GM12875 (cell line): ENCODE measurements around the gene RPS6KA5.

Source experiments
- H3K4me3 ChIP-seq: one replicate; pipeline ENCODE4 v1.5.1; 2011; ENCODE audit warnings: low read depth, low read length, control low read depth
- CTCF ChIP-seq: IDR thresholded peaks from 2 replicates; pipeline ENCODE4 v1.5.1; 2011; ENCODE audit warnings: low read depth, mild to moderate bottlenecking, control low read depth, inconsistent platforms, low read length, moderate library complexity, borderline replicate concordance; ENCODE audit not compliant: insufficient read depth

The RPS6KA5 gene

GRCh38 chr14:91065266-91065665, 4.8 kb upstream of the RPS6KA5 start:
- H3K4me3 ChIP-seq = no peak overlapping the region
- no peak for TF ChIP-seq CTCF

GRCh38 chr14:91063119-91063518, 2.7 kb upstream of the RPS6KA5 start:
- no peak overlapping the region for H3K4me3 ChIP-seq
- no peak for TF ChIP-seq CTCF

- TF ChIP-seq CTCF = no peak
- H3K4me3 ChIP-seq = no peak overlapping the region
Observed at GRCh38 chr14:91062600-91062999, 2.2 kb upstream of the RPS6KA5 start.

- no peak for TF ChIP-seq CTCF
- peak overlapping the region; percentile 47 for H3K4me3 ChIP-seq
Observed at GRCh38 chr14:91061056-91061887, 831 bp upstream of the RPS6KA5 start.

GRCh38 chr14:91059576-91060350, 678 bp downstream of the RPS6KA5 start:
- no peak for TF ChIP-seq CTCF
- H3K4me3 ChIP-seq = peak overlapping the region; percentile 93

- TF ChIP-seq CTCF = no peak
- H3K4me3 ChIP-seq = no peak overlapping the region
Observed at GRCh38 chr14:91058042-91058581, 2.3 kb downstream of the RPS6KA5 start.
